NCI-H460 (cell line): ENCODE results near the gene BACE1. TPM values are rescaled to one million over a fixed set of nuclear protein-coding genes. Genes with fewer than 3 reads are reported as not detected.
"Not testable (repeated sequence)": the region's sequence is repeated elsewhere in the genome, so short reads cannot be mapped to it uniquely, and the experiment has no call there.

Experiments
- DNase-seq: peaks from one replicate; pipeline ENCODE4 v3.0.0-alpha.2; 2016; ENCODE audit warnings: low read depth; ENCODE audit errors: extremely low read depth
- small RNA-seq, 2 experiments: library from RNA; depleted of rRNA; stranded (forward); fragments of <200 nt; gene quantifications; one replicate each; pipeline ENCODE3, GENCODE V24; 2014
- total RNA-seq: library from RNA; depleted of rRNA; stranded (reverse); fragments of >200 nt; shearing (Covaris generic); gene quantifications from 2 replicates; pipeline ENCODE4 v1.2.3, GENCODE V29; 2014; rRNA removed

The BACE1 gene
- total RNA-seq, 1 experiment from 2014 or later: 6.6 TPM

GRCh38 chr11:117279711-117280376 lies 36.2 kb downstream of the BACE1 start:
- no peak for DNase-seq

DNA sequence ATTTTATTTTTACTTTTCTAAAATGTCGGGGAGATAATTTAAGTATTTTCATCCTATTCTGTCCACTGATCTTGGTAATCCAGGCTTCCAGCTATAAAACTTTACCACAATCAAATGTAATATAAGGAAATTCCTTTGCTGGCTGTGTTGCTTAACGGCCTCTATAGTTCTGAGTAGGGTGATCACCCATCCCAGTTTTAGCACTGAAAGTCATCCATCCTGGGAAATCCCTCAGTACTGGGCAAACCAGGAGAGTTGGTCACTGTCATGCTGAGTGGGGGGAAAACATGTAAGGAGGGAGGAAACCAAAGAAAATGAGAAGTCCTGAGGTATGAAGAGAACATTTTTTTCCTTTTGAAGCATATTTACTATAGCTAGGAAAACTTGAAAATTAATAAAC lies 37.7 kb downstream of the BACE1 start:
- no peak for DNase-seq

DNA sequence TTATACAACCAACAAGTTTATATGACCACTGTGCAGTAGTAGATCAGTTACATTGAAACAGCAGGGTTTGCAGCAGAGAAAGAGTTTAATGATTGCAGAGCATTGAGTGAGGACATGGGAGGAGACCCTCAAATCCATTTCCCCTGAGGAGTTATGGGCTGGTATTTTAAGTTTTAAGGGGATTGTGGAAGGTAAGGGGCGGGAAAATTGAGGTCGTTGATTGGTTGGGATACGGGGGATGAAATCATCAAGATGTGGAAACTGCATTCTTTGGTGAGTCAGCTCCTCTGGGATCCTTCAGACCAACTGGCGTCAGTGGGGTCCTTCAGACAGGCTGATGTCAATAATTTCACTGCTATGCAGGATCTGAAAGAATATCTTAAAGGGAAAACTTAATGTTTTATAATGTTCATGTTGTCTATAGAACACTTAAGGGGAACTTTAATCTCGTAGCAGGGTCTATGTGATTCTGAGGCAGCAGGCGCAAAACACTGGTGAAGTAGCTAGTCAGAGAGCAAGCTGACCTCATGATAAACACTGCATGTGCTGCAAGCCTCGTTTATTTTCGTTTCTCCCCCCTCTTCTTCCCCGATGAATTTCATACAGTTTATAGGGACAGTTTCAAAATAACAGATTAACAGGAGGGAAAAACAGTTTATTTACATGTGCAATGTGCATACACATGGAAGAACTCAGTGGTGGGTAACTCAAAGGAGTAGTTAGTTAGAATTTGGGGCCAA lies 42.3 kb downstream of the BACE1 start:
- peak; percentile 60 for DNase-seq

- not testable (repeated sequence) for DNase-seq
Measured at GRCh38 chr11:117272175-117272574, 43.9 kb downstream of the BACE1 start.

DNA sequence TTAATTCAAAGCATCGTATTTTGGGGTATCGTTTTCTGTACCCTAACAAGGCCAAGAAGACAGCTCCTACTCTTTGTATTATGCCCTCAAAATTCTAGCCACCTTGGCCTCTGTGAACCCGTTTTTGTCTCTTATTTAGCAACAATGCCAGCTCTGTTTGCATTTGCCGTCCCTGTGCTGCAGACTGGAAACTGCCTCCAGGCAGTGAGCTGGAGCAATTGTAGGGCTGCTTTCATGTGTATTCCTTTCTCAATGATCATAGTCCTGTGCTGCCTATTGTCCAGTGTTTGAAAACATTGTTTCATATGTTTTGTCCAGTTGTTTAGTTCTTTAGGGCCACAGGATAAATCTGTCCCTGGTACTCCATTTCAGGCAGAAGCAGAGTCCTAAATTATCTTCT lies 44.8 kb downstream of the BACE1 start:
- no peak for DNase-seq

DNA sequence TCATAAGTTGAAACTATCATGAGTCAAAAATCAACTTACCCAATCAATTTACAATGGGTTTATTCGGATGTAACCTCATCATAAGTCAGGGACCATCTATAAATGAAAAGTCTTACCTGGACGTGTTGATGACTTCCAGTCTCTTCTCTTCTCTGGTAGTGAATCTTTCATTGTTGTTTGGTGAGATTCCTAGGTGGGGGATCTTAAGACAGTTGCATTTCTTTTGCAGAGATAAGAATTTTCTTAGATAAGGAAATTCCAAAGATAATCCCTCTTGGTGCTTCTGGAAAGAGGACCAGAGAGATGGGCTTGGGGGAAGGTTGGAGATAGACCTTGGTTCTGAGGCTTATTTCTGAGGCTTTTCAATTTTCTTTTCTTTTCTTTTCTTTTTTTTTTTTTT lies 46.2 kb downstream of the BACE1 start:
- no peak for DNase-seq

- no peak for DNase-seq
Measured at GRCh38 chr11:117265745-117266144, 50.3 kb downstream of the BACE1 start.

- DNase-seq: not testable (repeated sequence)
Measured at GRCh38 chr11:117264624-117265323, 51.3 kb downstream of the BACE1 start.

- DNase-seq: no peak
Measured at GRCh38 chr11:117259417-117259816, 56.6 kb downstream of the BACE1 start.

GRCh38 chr11:117258576-117258975 lies 57.5 kb downstream of the BACE1 start:
- no peak for DNase-seq

DNA sequence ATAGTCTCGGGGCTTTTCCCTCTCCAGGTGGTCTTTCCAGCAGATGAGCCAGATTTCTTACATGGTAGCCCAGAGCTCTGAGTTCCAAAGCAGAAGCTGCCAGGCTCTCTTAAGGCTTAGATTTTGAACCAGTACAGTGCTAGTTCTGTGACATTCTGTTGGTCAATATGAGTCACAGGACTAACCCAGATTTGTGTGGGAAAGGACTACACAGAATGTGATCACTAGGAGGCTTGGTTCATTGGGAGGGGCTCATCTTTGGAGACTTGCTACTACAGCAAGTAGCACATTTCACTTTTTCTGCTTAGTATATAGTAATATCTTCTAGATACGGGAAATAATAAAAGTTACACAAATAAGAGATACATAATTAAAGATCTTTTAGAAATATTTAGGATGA lies 59.5 kb downstream of the BACE1 start:
- DNase-seq: no peak

DNA sequence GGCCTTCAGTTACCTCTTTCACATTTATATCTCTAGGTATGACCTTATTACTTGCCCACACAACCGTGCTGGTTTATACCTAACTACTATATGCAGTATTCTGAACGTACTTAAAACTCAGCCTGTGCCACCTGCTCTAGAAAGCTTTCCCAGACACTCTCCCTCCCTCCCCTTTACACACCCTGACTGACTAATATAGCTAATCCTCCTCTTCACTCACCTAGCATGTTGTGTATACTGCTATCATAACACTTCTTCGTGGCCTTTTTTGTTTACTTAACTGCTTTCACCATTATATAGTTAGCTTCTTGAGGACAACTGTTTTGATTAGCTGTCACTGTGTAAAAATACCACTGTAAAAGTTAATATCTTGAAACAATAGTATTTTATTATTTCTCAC lies 60.1 kb downstream of the BACE1 start:
- no peak for DNase-seq

GRCh38 chr11:117251506-117251905 lies 64.5 kb downstream of the BACE1 start:
- DNase-seq: no peak

DNA sequence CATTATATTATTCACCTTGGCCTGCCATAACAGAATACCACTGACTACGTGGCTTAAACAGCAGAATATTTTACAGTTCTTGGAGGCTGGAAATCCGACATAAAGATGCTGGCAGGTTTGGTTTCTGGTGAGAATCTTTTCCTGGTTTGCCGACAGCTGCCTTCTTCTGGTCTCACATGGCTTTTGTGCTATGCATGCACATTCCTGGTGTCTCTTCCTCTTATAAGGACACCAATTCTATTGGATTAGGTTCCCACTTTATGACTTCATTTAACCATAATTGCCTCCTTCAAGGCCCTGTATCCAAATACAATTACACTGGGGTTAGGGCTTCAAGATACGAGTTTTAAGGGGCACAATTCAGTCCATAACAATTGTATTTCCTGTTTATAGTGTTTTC lies 66.5 kb downstream of the BACE1 start:
- no peak for DNase-seq

DNA sequence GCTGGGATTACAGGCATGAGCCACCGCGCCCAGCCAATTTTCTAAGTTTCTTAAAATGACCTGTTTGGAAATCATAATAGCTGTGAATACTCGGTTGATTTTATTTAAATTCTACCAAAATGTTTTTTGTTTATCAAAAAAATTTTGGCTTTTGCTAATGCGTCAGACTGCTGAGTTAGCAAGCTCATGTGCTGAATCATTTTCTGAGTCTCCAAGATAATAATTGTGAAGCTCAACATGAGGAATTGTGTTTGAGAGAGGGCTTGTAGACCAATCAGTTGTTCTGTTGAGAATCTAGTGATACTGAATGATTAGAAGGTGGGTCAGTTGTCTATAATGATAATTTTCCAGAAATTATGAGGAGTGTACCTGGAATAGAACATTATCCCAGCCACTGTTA lies 67.7 kb downstream of the BACE1 start:
- DNase-seq: no peak

GRCh38 chr11:117239295-117239694 lies 76.8 kb downstream of the BACE1 start:
- DNase-seq: no peak

GRCh38 chr11:117238221-117238620 lies 77.8 kb downstream of the BACE1 start:
- DNase-seq: no peak

Small RNA genes within 50 kb of the gene (small RNA-seq; reads per million reads assigned to genes)
- 0 reads per million in 2 experiments for gene RF00564

Other genes with a start within 250 kb of the BACE1 start
- gene SIK3, start 217.8 kb downstream of the BACE1 start, total RNA-seq: 7.0 and 7.6 TPM in 2 replicates
- 87.8 and 97.4 TPM in 2 replicates for gene PAFAH1B2, start 172.0 kb downstream of the BACE1 start, total RNA-seq
- 10.2 and 10.7 TPM in 2 replicates for gene SIDT2, start 137.5 kb downstream of the BACE1 start, total RNA-seq
- gene TAGLN, start 116.9 kb downstream of the BACE1 start, total RNA-seq: 1.8 and 2.3 TPM in 2 replicates
- 8.4 and 9.6 TPM in 2 replicates for gene PCSK7, start 84.2 kb downstream of the BACE1 start, total RNA-seq
- gene RNF214, start 83.6 kb downstream of the BACE1 start, total RNA-seq: 10.9 and 12.3 TPM in 2 replicates
- 4.8 and 5.3 TPM in 2 replicates for gene BACE1-AS, start 24.9 kb downstream of the BACE1 start, total RNA-seq
- 22.4 and 30.3 TPM in 2 replicates for gene CEP164, start 11.6 kb upstream of the BACE1 start, total RNA-seq